HCT116 (cell line): ENCODE data around the gene MAN2B1.

Experiments used
- CEBPB ChIP-seq: IDR thresholded peaks from 2 replicates; pipeline ENCODE4 v1.6.1; 2012; ENCODE audit warnings: low read depth
- CTCF ChIP-seq, 3 experiments: fragments of 200-600 bp in 1 of 3; sonication (generic) in 1 of 3; IDR thresholded peaks in 2 of 3; conservative IDR thresholded peaks in 1 of 3; 2 replicates each; pipeline ENCODE4 v1.5.1; 2012 to 2017; ENCODE audit warnings: low read depth in 2 of 3, low read length in 2 of 3, antibody characterized with exemption in 1 of 3, borderline replicate concordance in 1 of 3, control low read depth in 1 of 3, mild to moderate bottlenecking in 1 of 3, mixed read lengths in 1 of 3, mixed run types in 1 of 3, moderate library complexity in 1 of 3; ENCODE audit not compliant: insufficient read depth in 1 of 3
- POLR2A ChIP-seq: IDR thresholded peaks from 2 replicates; pipeline ENCODE4 v1.7.0; 2011; ENCODE audit warnings: borderline replicate concordance; ENCODE audit not compliant: insufficient read depth, insufficient read length; ENCODE audit errors: extremely low read depth
- POLR2AphosphoS5 ChIP-seq: IDR thresholded peaks from 2 replicates; pipeline ENCODE4 v1.6.1; 2011; ENCODE audit warnings: mild to moderate bottlenecking, low read depth, low read length, moderate library complexity
- SIN3A ChIP-seq: IDR thresholded peaks from 2 replicates; pipeline ENCODE4 v1.6.1; 2012; ENCODE audit warnings: low read depth
- TCF7L2 ChIP-seq: IDR thresholded peaks from 2 replicates; pipeline ENCODE4 v1.7.0; 2011; ENCODE audit warnings: borderline replicate concordance, inconsistent platforms; ENCODE audit not compliant: insufficient read depth, insufficient read length; ENCODE audit errors: extremely low read depth
- ZBTB33 ChIP-seq: IDR thresholded peaks from 2 replicates; pipeline ENCODE4 v1.6.1; 2011; ENCODE audit warnings: mild to moderate bottlenecking, low read length, moderate library complexity; ENCODE audit not compliant: insufficient replicate concordance; ENCODE audit errors: extremely low read depth
- TF ChIP-seq, protein P1 (sequence below): IDR thresholded peaks from 2 replicates; pipeline ENCODE4 v1.6.1; 2012; ENCODE audit warnings: low read depth

DNA sequence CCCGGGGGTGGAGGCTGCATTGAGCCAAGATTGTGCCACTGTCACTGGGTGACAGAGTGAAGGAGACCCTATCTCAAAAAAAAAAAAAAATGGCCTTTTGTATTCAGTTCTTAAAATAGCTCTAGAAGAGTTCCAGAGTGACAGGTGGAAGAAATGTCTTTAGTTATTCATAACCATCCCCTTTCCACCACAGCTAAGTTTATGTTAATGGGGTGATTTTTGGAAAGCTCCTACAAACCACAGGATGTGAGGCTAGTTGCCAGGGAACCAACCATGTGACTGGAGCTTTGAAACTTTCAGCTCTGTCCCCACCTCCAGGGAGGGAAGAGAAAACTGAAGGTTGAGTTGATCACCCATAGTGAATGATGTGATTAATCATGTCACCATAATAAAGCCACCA is 62.8 kb downstream of the MAN2B1 start:
- TF ChIP-seq POLR2A, result no peak
- TF ChIP-seq ZBTB33, result no peak
- no peak for TF ChIP-seq CTCF (IDR thresholded peaks at IDR 0.05 in 2 of 3, conservative IDR thresholded peaks at IDR 0.05 in 1 of 3; ENCODE audit: borderline replicate concordance in 1 of 3, insufficient read depth in 1 of 3, low read depth in 2 of 3, low read length in 2 of 3)
- TF ChIP-seq, protein P1, sequence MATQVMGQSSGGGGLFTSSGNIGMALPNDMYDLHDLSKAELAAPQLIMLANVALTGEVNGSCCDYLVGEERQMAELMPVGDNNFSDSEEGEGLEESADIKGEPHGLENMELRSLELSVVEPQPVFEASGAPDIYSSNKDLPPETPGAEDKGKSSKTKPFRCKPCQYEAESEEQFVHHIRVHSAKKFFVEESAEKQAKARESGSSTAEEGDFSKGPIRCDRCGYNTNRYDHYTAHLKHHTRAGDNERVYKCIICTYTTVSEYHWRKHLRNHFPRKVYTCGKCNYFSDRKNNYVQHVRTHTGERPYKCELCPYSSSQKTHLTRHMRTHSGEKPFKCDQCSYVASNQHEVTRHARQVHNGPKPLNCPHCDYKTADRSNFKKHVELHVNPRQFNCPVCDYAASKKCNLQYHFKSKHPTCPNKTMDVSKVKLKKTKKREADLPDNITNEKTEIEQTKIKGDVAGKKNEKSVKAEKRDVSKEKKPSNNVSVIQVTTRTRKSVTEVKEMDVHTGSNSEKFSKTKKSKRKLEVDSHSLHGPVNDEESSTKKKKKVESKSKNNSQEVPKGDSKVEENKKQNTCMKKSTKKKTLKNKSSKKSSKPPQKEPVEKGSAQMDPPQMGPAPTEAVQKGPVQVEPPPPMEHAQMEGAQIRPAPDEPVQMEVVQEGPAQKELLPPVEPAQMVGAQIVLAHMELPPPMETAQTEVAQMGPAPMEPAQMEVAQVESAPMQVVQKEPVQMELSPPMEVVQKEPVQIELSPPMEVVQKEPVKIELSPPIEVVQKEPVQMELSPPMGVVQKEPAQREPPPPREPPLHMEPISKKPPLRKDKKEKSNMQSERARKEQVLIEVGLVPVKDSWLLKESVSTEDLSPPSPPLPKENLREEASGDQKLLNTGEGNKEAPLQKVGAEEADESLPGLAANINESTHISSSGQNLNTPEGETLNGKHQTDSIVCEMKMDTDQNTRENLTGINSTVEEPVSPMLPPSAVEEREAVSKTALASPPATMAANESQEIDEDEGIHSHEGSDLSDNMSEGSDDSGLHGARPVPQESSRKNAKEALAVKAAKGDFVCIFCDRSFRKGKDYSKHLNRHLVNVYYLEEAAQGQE, result no peak
- no peak for TF ChIP-seq CEBPB
- TF ChIP-seq SIN3A, result no peak
- TF ChIP-seq POLR2AphosphoS5, result no peak
- TF ChIP-seq TCF7L2, result no peak
